HepG2 (cell line): ENCODE measurements around the gene TMEM187. TPM values are rescaled to one million over a fixed set of nuclear protein-coding genes. Genes with fewer than 3 reads are reported as not detected.
A peak's percentile ranks its signal among the peaks of the same experiment; 100 is the strongest.

Source experiments
- ATAD3A ChIP-seq: sonication (generic); formaldehyde crosslinking; IDR thresholded peaks from 2 replicates; pipeline ENCODE4 v1.4.0; 2020; ENCODE audit warnings: missing genetic modification reagents
- ATM ChIP-seq: fragments of 450-650 bp; IDR thresholded peaks from 2 replicates; pipeline ENCODE4 v1.7.1; 2017; ENCODE audit warnings: mild to moderate bottlenecking, borderline replicate concordance
- GABPB1 ChIP-seq: IDR thresholded peaks from 2 replicates; pipeline ENCODE4 v1.6.1; 2016; ENCODE audit warnings: mild to moderate bottlenecking, missing genetic modification reagents, moderate library complexity, missing compliant biosample characterization
- HMG20B ChIP-seq: conservative IDR thresholded peaks from 2 replicates; pipeline ENCODE4 v1.6.1; 2016; ENCODE audit warnings: missing genetic modification reagents, missing compliant biosample characterization
- IKZF5 ChIP-seq: IDR thresholded peaks from 2 replicates; pipeline ENCODE4 v1.6.1; 2018; ENCODE audit warnings: missing genetic modification reagents, mild to moderate bottlenecking, missing compliant biosample characterization
- NCOA2 ChIP-seq: sonication (generic); formaldehyde crosslinking; IDR thresholded peaks from 2 replicates; pipeline ENCODE4 v1.8.0; 2022; ENCODE audit warnings: inconsistent platforms
- NCOA5 ChIP-seq: sonication (generic); formaldehyde crosslinking; IDR thresholded peaks from 2 replicates; pipeline ENCODE4 v1.4.0; 2020; ENCODE audit warnings: missing genetic modification reagents
- PLRG1 ChIP-seq: fragments of 450-650 bp; conservative IDR thresholded peaks from 2 replicates; pipeline ENCODE4 v1.6.1; 2016
- RFX5 ChIP-seq: IDR thresholded peaks from 2 replicates; pipeline ENCODE4 v1.6.1; 2011; ENCODE audit warnings: low read depth, low read length, improper control_type of control experiment
- STAG1 ChIP-seq: sonication (generic); formaldehyde crosslinking; IDR thresholded peaks from 2 replicates; pipeline ENCODE4 v1.4.0; 2020; ENCODE audit warnings: missing genetic modification reagents
- YEATS4 ChIP-seq: sonication (generic); formaldehyde crosslinking; IDR thresholded peaks from 2 replicates; pipeline ENCODE4 v1.4.0; 2020; ENCODE audit warnings: missing genetic modification reagents, borderline replicate concordance
- ZMYM4 ChIP-seq: sonication (generic); formaldehyde crosslinking; IDR thresholded peaks from 2 replicates; pipeline ENCODE4 v1.8.1; 2023; ENCODE audit warnings: mild to moderate bottlenecking, missing genetic modification reagents
- ZNF207 ChIP-seq: fragments of 450-650 bp; IDR thresholded peaks from 2 replicates; pipeline ENCODE4 v1.6.1; 2016; ENCODE audit warnings: antibody characterized with exemption, borderline replicate concordance
- ZNF230 ChIP-seq: sonication (generic); formaldehyde crosslinking; IDR thresholded peaks from 2 replicates; pipeline ENCODE4 v1.4.0; 2020; ENCODE audit warnings: mild to moderate bottlenecking, missing genetic modification reagents
- ZNF253 ChIP-seq: sonication (generic); formaldehyde crosslinking; IDR thresholded peaks from 2 replicates; pipeline ENCODE4 v1.8.0; 2022; ENCODE audit warnings: mild to moderate bottlenecking, missing genetic modification reagents, borderline replicate concordance
- ZNF256 ChIP-seq: sonication (generic); formaldehyde crosslinking; conservative IDR thresholded peaks from 2 replicates; pipeline ENCODE4 v1.4.0; 2020; ENCODE audit warnings: missing genetic modification reagents
- ZNF430 ChIP-seq: sonication (generic); formaldehyde crosslinking; IDR thresholded peaks from 2 replicates; pipeline ENCODE4 v1.9.0; 2021; ENCODE audit warnings: mild to moderate bottlenecking, missing genetic modification reagents
- ZNF512 ChIP-seq: sonication (generic); formaldehyde crosslinking; IDR thresholded peaks from 2 replicates; pipeline ENCODE4 v1.4.0; 2020; ENCODE audit warnings: mild to moderate bottlenecking, missing genetic modification reagents
- ZNF570 ChIP-seq: sonication (generic); formaldehyde crosslinking; IDR thresholded peaks from 2 replicates; pipeline ENCODE4 v1.4.0; 2020; ENCODE audit warnings: mild to moderate bottlenecking, missing genetic modification reagents, borderline replicate concordance
- ZNF766 ChIP-seq: sonication (generic); formaldehyde crosslinking; IDR thresholded peaks from 2 replicates; pipeline ENCODE4 v1.5.0; 2020; ENCODE audit warnings: missing genetic modification reagents, borderline replicate concordance
- ZNF839 ChIP-seq: sonication (generic); formaldehyde crosslinking; IDR thresholded peaks from 2 replicates; pipeline ENCODE4 v1.4.0; 2020; ENCODE audit warnings: missing genetic modification reagents, mild to moderate bottlenecking, borderline replicate concordance
- polyA plus RNA-seq, 8 experiments: library from polyadenylated mRNA; depleted of rRNA in 3 of 8; stranded (reverse) in 7 of 8; unstranded in 1 of 8; fragments of >200 nt; fragmentation: Illumina TruSeq in 4 of 8; extraction: Trizol in 4 of 8; gene quantifications; 2 replicates each; pipeline versions ENCODE4 v1.2.1 to v1.2.3, GENCODE V29; 2011 to 2016; ENCODE audit warnings: low read depth in 4 of 8, missing spikeins in 1 of 8, mixed read lengths in 1 of 8; ENCODE audit not compliant: insufficient read depth in 1 of 8
- total RNA-seq, 5 experiments: library from RNA; depleted of rRNA; stranded (reverse); fragments of >200 nt; fragmentation: Illumina TruSeq; extraction: Trizol; gene quantifications; 2 replicates each; pipeline ENCODE4 v1.2.3, GENCODE V29; 2016; ENCODE audit warnings: low read depth in 1 of 5
- TF ChIP-seq, protein P1 (sequence below): sonication (generic); formaldehyde crosslinking; IDR thresholded peaks from 2 replicates; pipeline ENCODE4 v1.8.1; 2023; ENCODE audit warnings: mild to moderate bottlenecking, missing genetic modification reagents
- TF ChIP-seq, protein P2 (sequence below): sonication (generic); formaldehyde crosslinking; IDR thresholded peaks from 2 replicates; pipeline ENCODE4 v1.5.1; 2020; ENCODE audit warnings: missing genetic modification reagents, mild to moderate bottlenecking, borderline replicate concordance

TMEM187 gene
- total and polyA plus RNA-seq, 2 of the 13 experiments (the other 11 are each of a cell fraction or from before 2014, with no cell fraction given), result 2.2 to 6.2 TPM

DNA sequence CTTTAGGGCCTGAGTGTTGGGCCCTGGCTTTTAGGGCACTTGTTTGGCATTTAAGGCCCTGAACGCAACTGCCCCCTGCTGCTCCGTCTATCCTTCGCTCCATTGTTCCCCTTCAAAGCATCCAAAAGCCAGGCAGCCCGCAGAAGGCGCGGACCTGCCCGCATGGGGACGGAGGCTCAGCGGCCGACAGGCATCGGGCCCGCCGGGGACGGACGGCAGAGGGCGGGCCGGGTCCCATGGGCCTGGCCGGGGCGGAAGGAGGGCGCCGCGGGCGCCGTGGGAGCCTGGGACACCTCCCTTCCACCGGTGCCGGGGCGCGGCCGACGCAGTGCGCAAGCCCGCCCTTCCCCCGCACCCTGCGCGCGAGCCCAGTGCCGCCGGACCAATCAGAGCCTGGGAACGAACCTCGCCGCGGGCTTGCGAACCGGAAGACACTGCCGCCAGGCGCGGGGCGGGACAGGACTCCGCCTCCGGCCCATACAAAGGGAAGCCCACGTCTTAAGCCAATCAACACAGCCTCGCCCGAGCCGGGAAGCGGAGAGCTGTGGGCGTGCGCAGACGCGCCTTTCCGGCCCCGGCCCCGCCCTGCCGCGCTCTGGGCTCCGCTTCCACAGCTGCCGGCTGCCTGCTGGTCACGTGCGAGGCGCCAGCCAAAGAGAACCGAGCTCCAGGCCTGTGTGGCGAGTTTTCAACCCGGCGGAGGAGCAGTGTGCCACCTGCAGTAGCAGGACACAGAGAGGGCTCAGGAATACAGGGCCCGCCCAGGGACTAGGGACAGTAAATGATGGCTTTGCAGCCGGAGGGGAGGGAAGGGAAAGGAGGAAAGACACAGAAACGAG lies 44.4 kb upstream of the TMEM187 start (continued):
- TF ChIP-seq STAG1 (CRISPR knock-in tag), result no peak
- TF ChIP-seq YEATS4 (CRISPR knock-in tag), result peak; percentile 51; the same call in 1 of the 2 replicates
- TF ChIP-seq ZNF207, result no peak
- TF ChIP-seq ZNF230, result no peak
- TF ChIP-seq ZNF430 (CRISPR knock-in tag), result no peak
- no peak for TF ChIP-seq ZNF570 (CRISPR knock-in tag)
- no peak for TF ChIP-seq ZMYM4 (CRISPR knock-in tag)
- TF ChIP-seq HMG20B (CRISPR knock-in tag), result no peak
- TF ChIP-seq ZNF256 (CRISPR knock-in tag), result no peak
- TF ChIP-seq GABPB1 (CRISPR knock-in tag), result peak; percentile 92
- TF ChIP-seq, protein P1, sequence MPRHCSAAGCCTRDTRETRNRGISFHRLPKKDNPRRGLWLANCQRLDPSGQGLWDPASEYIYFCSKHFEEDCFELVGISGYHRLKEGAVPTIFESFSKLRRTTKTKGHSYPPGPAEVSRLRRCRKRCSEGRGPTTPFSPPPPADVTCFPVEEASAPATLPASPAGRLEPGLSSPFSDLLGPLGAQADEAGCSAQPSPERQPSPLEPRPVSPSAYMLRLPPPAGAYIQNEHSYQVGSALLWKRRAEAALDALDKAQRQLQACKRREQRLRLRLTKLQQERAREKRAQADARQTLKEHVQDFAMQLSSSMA (CRISPR knock-in tag), result 0 out of 2 replicates have a peak, but pooled peaks have one; percentile 38
- no peak for TF ChIP-seq ATAD3A (CRISPR knock-in tag)
- TF ChIP-seq NCOA5 (CRISPR knock-in tag), result no peak
- 0 out of 2 replicates have a peak, but pooled peaks have one; percentile 8 for TF ChIP-seq NCOA2
- TF ChIP-seq IKZF5 (CRISPR knock-in tag), result 0 out of 2 replicates have a peak, but pooled peaks have one; percentile 30
- TF ChIP-seq PLRG1, result no peak
- no peak for TF ChIP-seq ZNF253
- no peak for TF ChIP-seq ATM
- TF ChIP-seq, protein P2, sequence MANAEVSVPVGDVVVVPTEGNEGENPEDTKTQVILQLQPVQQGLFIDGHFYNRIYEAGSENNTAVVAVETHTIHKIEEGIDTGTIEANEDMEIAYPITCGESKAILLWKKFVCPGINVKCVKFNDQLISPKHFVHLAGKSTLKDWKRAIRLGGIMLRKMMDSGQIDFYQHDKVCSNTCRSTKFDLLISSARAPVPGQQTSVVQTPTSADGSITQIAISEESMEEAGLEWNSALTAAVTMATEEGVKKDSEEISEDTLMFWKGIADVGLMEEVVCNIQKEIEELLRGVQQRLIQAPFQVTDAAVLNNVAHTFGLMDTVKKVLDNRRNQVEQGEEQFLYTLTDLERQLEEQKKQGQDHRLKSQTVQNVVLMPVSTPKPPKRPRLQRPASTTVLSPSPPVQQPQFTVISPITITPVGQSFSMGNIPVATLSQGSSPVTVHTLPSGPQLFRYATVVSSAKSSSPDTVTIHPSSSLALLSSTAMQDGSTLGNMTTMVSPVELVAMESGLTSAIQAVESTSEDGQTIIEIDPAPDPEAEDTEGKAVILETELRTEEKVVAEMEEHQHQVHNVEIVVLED (CRISPR knock-in tag), result peak; percentile 81
- no peak for TF ChIP-seq ZNF512 (CRISPR knock-in tag)
- no peak for TF ChIP-seq ZNF766 (CRISPR knock-in tag)
- no peak for TF ChIP-seq RFX5
- TF ChIP-seq ZNF839 (CRISPR knock-in tag), result no peak
